Neuronal stem cell (in vitro differentiated cells): ENCODE data around the gene PDPR.
"Not testable (repeated sequence)": the region's sequence is repeated elsewhere in the genome, so short reads cannot be mapped to it uniquely, and the experiment has no call there.

Source experiments
- DNase-seq: peaks from one replicate; pipeline ENCODE4 v3.0.0-alpha.2; 2013; ENCODE audit warnings: low spot score
- H2AFZ ChIP-seq: one replicate; pipeline ENCODE4 v1.6.1; 2013; ENCODE audit warnings: mild to moderate bottlenecking, low read length, inconsistent platforms
- H2AK5ac ChIP-seq: 2 replicates; pipeline ENCODE4 v1.6.1; 2013; ENCODE audit warnings: low read depth, mild to moderate bottlenecking, inconsistent platforms, low read length, moderate library complexity, mixed read lengths
- H2BK120ac ChIP-seq: 2 replicates; pipeline ENCODE4 v1.6.1; 2013; ENCODE audit warnings: low read depth, mild to moderate bottlenecking, inconsistent platforms, low read length, moderate library complexity, mixed read lengths
- H2BK12ac ChIP-seq: one replicate; pipeline ENCODE4 v1.6.1; 2013; ENCODE audit warnings: low read length, inconsistent platforms
- H2BK15ac ChIP-seq: 2 replicates; pipeline ENCODE4 v1.6.1; 2013; ENCODE audit warnings: mild to moderate bottlenecking, low read length, inconsistent platforms, mixed read lengths
- H2BK5ac ChIP-seq: one replicate; pipeline ENCODE4 v1.6.1; 2013; ENCODE audit warnings: inconsistent platforms, mild to moderate bottlenecking, low read length, moderate library complexity
- H3K14ac ChIP-seq: one replicate; pipeline ENCODE4 v1.6.1; 2013; ENCODE audit warnings: low read length, inconsistent platforms
- H3K18ac ChIP-seq: 2 replicates; pipeline ENCODE4 v1.6.1; 2013; ENCODE audit warnings: low read length, inconsistent platforms
- H3K23ac ChIP-seq: 2 replicates; pipeline ENCODE4 v1.6.1; 2013; ENCODE audit warnings: low read depth, mild to moderate bottlenecking, mixed read lengths, low read length, inconsistent platforms; ENCODE audit not compliant: poor library complexity
- H3K27ac ChIP-seq: replicated peaks from 3 replicates; pipeline ENCODE4 v1.5.1; 2013; ENCODE audit warnings: low read length, inconsistent platforms
- H3K27me3 ChIP-seq, 3 experiments: 2 replicates each; pipeline ENCODE4 v1.6.1; 2013; ENCODE audit warnings: low read length in 3 of 3, mild to moderate bottlenecking in 2 of 3, inconsistent platforms in 1 of 3, low read depth in 1 of 3, mixed read lengths in 1 of 3, moderate library complexity in 1 of 3; ENCODE audit not compliant: control insufficient read depth in 3 of 3, insufficient read depth in 3 of 3
- H3K36me3 ChIP-seq, 2 donors: replicated peaks in 1 of 2; 2 replicates each; pipeline ENCODE4 v1.6.1; 2013; ENCODE audit warnings: low read length in 2 of 2; ENCODE audit not compliant: control insufficient read depth in 2 of 2, insufficient read depth in 2 of 2
- H3K4ac ChIP-seq: 2 replicates; pipeline ENCODE4 v1.6.1; 2013; ENCODE audit warnings: inconsistent platforms, mild to moderate bottlenecking, low read length, moderate library complexity
- H3K4me1 ChIP-seq, 2 donors: 1 replicate in 1 of 2; 2 replicates in 1 of 2; pipeline ENCODE4 v1.6.1; 2013; ENCODE audit warnings: low read length in 2 of 2, low read depth in 1 of 2; ENCODE audit not compliant: control insufficient read depth in 2 of 2, insufficient read depth in 1 of 2
- H3K4me2 ChIP-seq: one replicate; pipeline ENCODE4 v1.6.1; 2013; ENCODE audit warnings: mild to moderate bottlenecking, low read length, inconsistent platforms; ENCODE audit not compliant: insufficient read depth, poor library complexity, severe bottlenecking
- H3K4me3 ChIP-seq, 2 donors: 2 replicates each; pipeline ENCODE4 v1.5.1; 2013; ENCODE audit warnings: low read length in 2 of 2, mild to moderate bottlenecking in 2 of 2, inconsistent platforms in 1 of 2, moderate library complexity in 1 of 2
- H3K79me1 ChIP-seq: one replicate; pipeline ENCODE4 v1.6.1; 2013; ENCODE audit warnings: low read depth, mild to moderate bottlenecking, inconsistent platforms, low read length, moderate library complexity
- H3K9ac ChIP-seq: one replicate; pipeline ENCODE4 v1.6.1; 2013; ENCODE audit warnings: mild to moderate bottlenecking, low read depth, low read length, inconsistent platforms; ENCODE audit not compliant: poor library complexity
- H3K9me3 ChIP-seq, 2 donors: replicated peaks in 1 of 2; 2 replicates each; pipeline versions ENCODE3 to v1.6.1; 2013; ENCODE audit warnings: low read length in 2 of 2, mild to moderate bottlenecking in 2 of 2, inconsistent platforms in 1 of 2, low read depth in 1 of 2, mixed read lengths in 1 of 2, moderate library complexity in 1 of 2; ENCODE audit not compliant: control insufficient read depth in 2 of 2, insufficient read depth in 1 of 2
- H4K8ac ChIP-seq: one replicate; pipeline ENCODE4 v1.6.1; 2013; ENCODE audit warnings: low read depth, mild to moderate bottlenecking, inconsistent platforms, low read length, moderate library complexity
- H4K91ac ChIP-seq: one replicate; pipeline ENCODE4 v1.6.1; 2013; ENCODE audit warnings: low read length, low read depth, mild to moderate bottlenecking, inconsistent platforms; ENCODE audit not compliant: poor library complexity
- WGBS, 2 donors: extraction: QIAGEN DNeasy Blood & Tissue Kit; methylation state at CpG; one replicate each; pipeline ENCODE4 v1.1.7; 2013; ENCODE audit warnings: missing lambda C conversion rate in 2 of 2, mixed read lengths in 1 of 2; ENCODE audit not compliant: insufficient read length in 2 of 2, insufficient replicate concordance in 1 of 2; ENCODE audit errors: extremely low coverage in 2 of 2; 5-methylcytosine and 5-hydroxymethylcytosine counted together

Gene PDPR

DNA sequence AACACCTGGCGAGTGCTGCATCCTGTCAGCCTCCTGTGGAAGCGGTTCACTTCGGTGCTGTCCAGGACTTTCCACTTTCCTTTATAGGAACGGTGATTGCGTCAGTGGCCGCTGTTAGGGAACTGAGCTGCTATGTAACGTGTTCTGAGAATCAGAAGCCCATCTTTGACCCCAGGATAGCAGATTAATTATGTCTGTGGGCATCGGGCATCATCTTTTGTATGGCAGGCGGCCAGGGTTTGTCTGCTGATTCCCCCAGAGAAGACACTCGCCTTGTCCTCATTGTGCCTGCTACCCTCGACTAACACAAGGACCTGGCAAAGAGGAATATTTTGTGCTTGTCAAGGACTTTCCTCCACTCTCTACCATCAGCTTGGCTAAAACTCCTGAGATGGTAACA is 33.7 kb downstream of the PDPR start:
- not testable (repeated sequence) for H2AK5ac ChIP-seq, H2BK12ac ChIP-seq, H2BK5ac ChIP-seq, H3K23ac ChIP-seq, H3K79me1 ChIP-seq, H3K14ac ChIP-seq, H3K18ac ChIP-seq, H3K4me3 ChIP-seq, H3K4me1 ChIP-seq, H3K4me2 ChIP-seq, H4K91ac ChIP-seq, H3K27ac ChIP-seq, H2BK120ac ChIP-seq, H2BK15ac ChIP-seq, H2AFZ ChIP-seq, H3K9me3 ChIP-seq, H3K9ac ChIP-seq, H3K4ac ChIP-seq, DNase-seq, H3K27me3 ChIP-seq, H4K8ac ChIP-seq
- peaks cover 21 to 68% of the 10 kb centered on the region in 2 donors for H3K36me3 ChIP-seq
- WGBS, 2 donors: no CpG with 5 or more reads among the region's 11 CpGs

DNA sequence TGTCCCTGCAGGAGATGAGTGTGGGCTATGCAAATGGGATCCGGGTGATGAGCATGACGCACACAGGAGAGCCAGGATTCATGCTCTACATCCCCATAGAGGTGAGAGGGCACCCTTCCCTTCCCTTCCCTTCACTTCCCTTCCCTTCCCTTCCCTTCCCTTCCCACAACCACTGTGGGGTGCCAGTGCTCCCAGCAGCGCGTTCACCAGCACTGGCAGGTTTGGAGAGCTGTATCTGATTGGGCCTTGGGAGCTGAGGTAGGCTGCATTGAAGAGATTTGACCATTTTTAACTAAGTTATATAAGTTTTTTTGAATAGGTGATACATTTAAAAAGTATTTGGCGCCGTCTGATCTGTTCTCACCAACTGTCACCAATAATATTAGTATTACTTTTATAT is 34.3 kb downstream of the PDPR start:
- H3K18ac ChIP-seq, H4K8ac ChIP-seq, H3K4me2 ChIP-seq, H3K23ac ChIP-seq, H2AFZ ChIP-seq, H3K9ac ChIP-seq, H2AK5ac ChIP-seq, H3K4ac ChIP-seq, H2BK5ac ChIP-seq, H2BK15ac ChIP-seq, H3K14ac ChIP-seq, H3K27ac ChIP-seq, H2BK12ac ChIP-seq, H3K9me3 ChIP-seq, DNase-seq, H3K27me3 ChIP-seq, H3K4me1 ChIP-seq, H3K79me1 ChIP-seq, H4K91ac ChIP-seq, H2BK120ac ChIP-seq: not testable (repeated sequence)
- Histone ChIP-seq H3K4me3 (peak overlapping the region in 1 of 2 donors; percentile 42), H3K36me3 (peaks cover 23 to 68% of the 10 kb centered on the region in 2 donors)
- no CpG with 5 or more reads among the region's 6 CpGs for WGBS, 2 donors

DNA sequence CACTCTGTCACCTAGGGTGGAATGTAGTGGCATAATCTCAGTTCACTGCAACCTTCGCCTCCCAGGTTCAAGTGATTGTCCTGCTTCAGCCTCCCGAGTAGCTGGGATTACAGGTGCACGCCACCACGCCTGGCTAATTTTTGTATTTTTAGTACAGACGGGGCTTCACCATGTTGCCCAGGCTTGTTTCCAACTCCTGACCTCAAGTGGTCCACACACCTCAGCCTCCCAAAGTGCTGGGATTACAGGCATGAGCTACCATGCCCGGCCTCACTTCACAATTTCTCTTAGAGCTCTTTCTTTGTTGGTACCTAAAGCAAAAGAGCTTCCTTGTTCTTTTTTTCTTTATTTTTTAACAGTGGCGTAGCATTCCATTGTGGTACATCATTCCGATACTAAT is 35.2 kb downstream of the PDPR start:
- H3K36me3 ChIP-seq: peaks cover 24 to 69% of the 10 kb centered on the region in 2 donors
- not testable (repeated sequence) for H3K4me2 ChIP-seq

DNA sequence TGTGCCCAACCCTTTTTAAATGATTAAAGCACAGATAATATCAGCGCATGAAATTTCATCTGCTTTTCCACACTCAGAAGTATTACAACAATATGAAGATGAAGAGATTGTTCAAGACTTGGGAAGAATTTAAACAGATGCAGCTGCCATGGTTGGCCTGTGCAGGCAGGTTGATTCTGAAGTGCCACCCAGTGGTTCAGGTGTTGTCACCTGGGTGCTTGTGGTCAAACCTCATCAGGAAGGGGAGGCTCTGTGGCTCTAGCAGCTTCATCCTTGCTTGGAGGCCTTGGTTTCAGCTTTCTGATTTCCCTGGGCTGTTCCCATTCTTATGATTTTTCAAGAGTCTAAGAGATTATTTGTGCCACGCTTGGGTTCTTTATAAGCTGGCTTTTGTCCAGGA is 37.3 kb downstream of the PDPR start:
- Histone ChIP-seq H3K4me3 (no peak overlapping the region), H3K4me1 (no peaks in the 10 kb centered on the region), H4K8ac (no peak overlapping the region), H3K36me3 (peaks cover 25 to 84% of the 10 kb centered on the region in 2 donors), H3K14ac (no peak overlapping the region), H3K23ac (no peak overlapping the region), H2BK15ac (no peak overlapping the region), H3K9ac (no peak overlapping the region), H3K18ac (no peak overlapping the region), H2AK5ac (no peak overlapping the region), H3K27ac (no peak overlapping the region), H2AFZ (no peak overlapping the region), H3K4me2 (no peak overlapping the region), H2BK5ac (no peak overlapping the region), H3K4ac (no peak overlapping the region), H3K79me1 (peaks cover 1% of the 10 kb centered on the region), H4K91ac (no peak overlapping the region), H2BK12ac (no peak overlapping the region), H2BK120ac (no peak overlapping the region), H3K27me3 (no peaks in the 10 kb centered on the region), H3K9me3 (no peaks in the 10 kb centered on the region)
- WGBS, 2 donors: no CpG with 5 or more reads among the region's 2 CpGs
- DNase-seq: no peak

More for the DNA sequence above, 35.2 kb downstream of the PDPR start:
- not testable (repeated sequence) for H3K4me3 ChIP-seq, H3K79me1 ChIP-seq, H3K4ac ChIP-seq, H4K91ac ChIP-seq, H4K8ac ChIP-seq, H3K9ac ChIP-seq, H2BK5ac ChIP-seq, H3K4me1 ChIP-seq, H2AFZ ChIP-seq, H3K23ac ChIP-seq, H3K27ac ChIP-seq, H3K18ac ChIP-seq, H3K14ac ChIP-seq, DNase-seq, H2AK5ac ChIP-seq, H3K9me3 ChIP-seq, H2BK12ac ChIP-seq, H3K27me3 ChIP-seq, H2BK15ac ChIP-seq, H2BK120ac ChIP-seq
- no CpG with 5 or more reads among the region's 8 CpGs for WGBS, 2 donors
